ENCODE data around the gene MYZAP.
A peak's percentile ranks its signal among the peaks of the same experiment; 100 is the strongest.

Gene MYZAP

GRCh38 chr15:57730876-57731275 is 139.2 kb downstream of the MYZAP start:
- Histone ChIP-seq H3F3A (ENCODE audit: low read depth) (no peaks in the 10 kb centered on the region), H3K27me3 (ENCODE audit: insufficient read depth, low read length, poor library complexity, severe bottlenecking) (no peaks in the 10 kb centered on the region)
- no peak for TF ChIP-seq CTCF (conservative IDR thresholded peaks at IDR 0.05; ENCODE audit: low read length)
- no peak for TF ChIP-seq EZH2phosphoT487 (IDR thresholded peaks at IDR 0.05; ENCODE audit: borderline replicate concordance)

GRCh38 chr15:57731530-57732103 is 139.9 kb downstream of the MYZAP start:
- Histone ChIP-seq H3K4me3 (ENCODE audit: low read length, poor library complexity, severe bottlenecking) (no peak overlapping the region), H3K36me3 (ENCODE audit: insufficient read depth, low read length) (no peaks in the 10 kb centered on the region), H3K27me3 (ENCODE audit: insufficient read depth, low read length, poor library complexity, severe bottlenecking) (no peaks in the 10 kb centered on the region), H3K9ac (ENCODE audit: low read depth, low read length, poor library complexity, severe bottlenecking) (no peak overlapping the region), H3K4me2 (ENCODE audit: low read depth, low read length, poor library complexity, severe bottlenecking) (no peak overlapping the region), H3K9me3 (ENCODE audit: insufficient read depth, low read depth, low read length) (no peaks in the 10 kb centered on the region), H3K9me2 (replicated peaks; ENCODE audit: low read depth, low read length) (no peaks in the 10 kb centered on the region), H4K20me1 (ENCODE audit: insufficient read depth, low read length, poor library complexity, severe bottlenecking) (no peaks in the 10 kb centered on the region), H3K4me1 (ENCODE audit: insufficient read depth, low read length, poor library complexity, severe bottlenecking) (no peaks in the 10 kb centered on the region), H3K79me2 (ENCODE audit: insufficient read depth, low read length) (no peaks in the 10 kb centered on the region), H3F3A (ENCODE audit: low read depth) (no peaks in the 10 kb centered on the region), H2AFZ (ENCODE audit: low read length) (no peak overlapping the region)
- TF ChIP-seq CTCF (conservative IDR thresholded peaks at IDR 0.05; ENCODE audit: low read length) (no peak), EZH2phosphoT487 (IDR thresholded peaks at IDR 0.05; ENCODE audit: borderline replicate concordance) (no peak)

More at GRCh38 chr15:57730876-57731275, 139.2 kb downstream of the MYZAP start:
- no peak overlapping the region for H3K9ac ChIP-seq (ENCODE audit: low read depth, low read length, poor library complexity, severe bottlenecking)
- H3K79me2 ChIP-seq (ENCODE audit: insufficient read depth, low read length), result no peaks in the 10 kb centered on the region
- no peak overlapping the region for H3K4me3 ChIP-seq (ENCODE audit: low read length, poor library complexity, severe bottlenecking)
- H2AFZ ChIP-seq (ENCODE audit: low read length), result no peak overlapping the region
- no peak overlapping the region for H3K4me2 ChIP-seq (ENCODE audit: low read depth, low read length, poor library complexity, severe bottlenecking)
- no peaks in the 10 kb centered on the region for H4K20me1 ChIP-seq (ENCODE audit: insufficient read depth, low read length, poor library complexity, severe bottlenecking)
- no peaks in the 10 kb centered on the region for H3K36me3 ChIP-seq (ENCODE audit: insufficient read depth, low read length)
- no peaks in the 10 kb centered on the region for H3K9me2 ChIP-seq (replicated peaks; ENCODE audit: low read depth, low read length)
- H3K9me3 ChIP-seq (ENCODE audit: insufficient read depth, low read depth, low read length), result no peaks in the 10 kb centered on the region
- H3K4me1 ChIP-seq (ENCODE audit: insufficient read depth, low read length, poor library complexity, severe bottlenecking), result no peaks in the 10 kb centered on the region

GRCh38 chr15:57732526-57733331 is 141.0 kb downstream of the MYZAP start:
- H2AFZ ChIP-seq (ENCODE audit: low read length), result no peak overlapping the region
- H3K9me2 ChIP-seq (replicated peaks; ENCODE audit: low read depth, low read length), result no peaks in the 10 kb centered on the region
- H3K4me3 ChIP-seq (ENCODE audit: low read length, poor library complexity, severe bottlenecking), result no peak overlapping the region
- no peaks in the 10 kb centered on the region for H3K9me3 ChIP-seq (ENCODE audit: insufficient read depth, low read depth, low read length)
- no peak overlapping the region for H3K9ac ChIP-seq (ENCODE audit: low read depth, low read length, poor library complexity, severe bottlenecking)
- TF ChIP-seq CTCF (conservative IDR thresholded peaks at IDR 0.05; ENCODE audit: low read length) (peak; percentile 97), EZH2phosphoT487 (IDR thresholded peaks at IDR 0.05; ENCODE audit: borderline replicate concordance) (no peak)
- no peaks in the 10 kb centered on the region for H3K27me3 ChIP-seq (ENCODE audit: insufficient read depth, low read length, poor library complexity, severe bottlenecking)
- H3K79me2 ChIP-seq (ENCODE audit: insufficient read depth, low read length), result no peaks in the 10 kb centered on the region
- H3K4me1 ChIP-seq (ENCODE audit: insufficient read depth, low read length, poor library complexity, severe bottlenecking), result no peaks in the 10 kb centered on the region
- H4K20me1 ChIP-seq (ENCODE audit: insufficient read depth, low read length, poor library complexity, severe bottlenecking), result no peaks in the 10 kb centered on the region
- no peaks in the 10 kb centered on the region for H3F3A ChIP-seq (ENCODE audit: low read depth)
- H3K36me3 ChIP-seq (ENCODE audit: insufficient read depth, low read length), result no peaks in the 10 kb centered on the region
- H3K4me2 ChIP-seq (ENCODE audit: low read depth, low read length, poor library complexity, severe bottlenecking), result no peak overlapping the region

Measured in Loucy (cell line).